ENCODE data around the gene BTBD2. TPM values are rescaled to one million over a fixed set of nuclear protein-coding genes. Genes with fewer than 3 reads are reported as not detected.

Gene BTBD2
- 28.7 TPM for total RNA-seq

DNA sequence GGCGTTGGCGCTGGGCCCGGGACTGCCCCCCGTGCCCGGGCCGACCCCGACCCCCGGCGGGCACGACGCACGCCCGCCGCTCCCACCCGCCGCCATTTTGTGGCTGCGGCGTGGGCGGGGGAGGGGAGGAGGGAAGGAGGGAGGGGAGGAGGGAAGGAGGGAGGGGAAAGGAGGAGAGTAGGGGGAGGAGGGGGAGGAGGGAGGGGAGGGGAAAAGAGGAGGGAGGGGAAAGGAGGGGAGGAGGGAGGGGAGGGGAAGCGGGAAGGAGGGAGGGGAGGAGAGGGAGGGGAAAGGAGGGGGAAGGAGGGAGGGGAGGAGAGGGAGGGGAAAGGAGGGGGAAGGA is at the start of gene BTBD2:
Gene BTBD2, minus strand, starts transcription at position 107 of the 343 bp plus-strand sequence. Its CDS starts 11 bp downstream, at position 96.
- H3K4me1 ChIP-seq (ENCODE audit: control insufficient read depth in 3 of 3, insufficient read depth in 3 of 3, low read length in 3 of 3), result peaks cover 5 to 25% (median 7%) of the 10 kb centered on the region in 3 donors
- peak within 1 kb of the TSS; percentile 73 to 81 (median 75) for H3K4me3 ChIP-seq (ENCODE audit: low read length in 3 of 3)
- H3K9ac ChIP-seq (ENCODE audit: low read depth in 1 of 3, low read length in 3 of 3), result peak within 1 kb of the TSS; percentile 50 to 75 (median 61)
- H3K27me3 ChIP-seq (ENCODE audit: control insufficient read depth in 3 of 3, insufficient read depth in 3 of 3, low read length in 3 of 3), result no peaks in the 10 kb centered on the region
- H3K27ac ChIP-seq (ENCODE audit: low read depth, low read length), result peak within 1 kb of the TSS; percentile 19
- H3K36me3 ChIP-seq (ENCODE audit: control insufficient read depth in 3 of 3, insufficient read depth in 3 of 3, low read length in 3 of 3), result no peaks in the 10 kb centered on the region
- no peaks in the 10 kb centered on the region for H3K9me3 ChIP-seq (ENCODE audit: control insufficient read depth in 3 of 3, low read length in 3 of 3)

GRCh38 chr19:2064788-2065524 is 49.4 kb upstream of the BTBD2 start:
- Histone ChIP-seq H3K9me3 (ENCODE audit: control insufficient read depth in 3 of 3, low read length in 3 of 3) (no peaks in the 10 kb centered on the region), H3K4me3 (ENCODE audit: low read length in 3 of 3) (peak overlapping the region; percentile 14 to 52 (median 35)), H3K9ac (ENCODE audit: low read depth in 1 of 3, low read length in 3 of 3) (peak overlapping the region; percentile 76 to 86 (median 78)), H3K27me3 (ENCODE audit: control insufficient read depth in 3 of 3, insufficient read depth in 3 of 3, low read length in 3 of 3) (no peaks in the 10 kb centered on the region), H3K27ac (ENCODE audit: low read depth, low read length) (peak overlapping the region; percentile 93), H3K36me3 (ENCODE audit: control insufficient read depth in 3 of 3, insufficient read depth in 3 of 3, low read length in 3 of 3) (no peaks in the 10 kb centered on the region), H3K4me1 (ENCODE audit: control insufficient read depth in 3 of 3, insufficient read depth in 3 of 3, low read length in 3 of 3) (peaks cover 40 to 57% (median 43%) of the 10 kb centered on the region in 3 donors)

DNA sequence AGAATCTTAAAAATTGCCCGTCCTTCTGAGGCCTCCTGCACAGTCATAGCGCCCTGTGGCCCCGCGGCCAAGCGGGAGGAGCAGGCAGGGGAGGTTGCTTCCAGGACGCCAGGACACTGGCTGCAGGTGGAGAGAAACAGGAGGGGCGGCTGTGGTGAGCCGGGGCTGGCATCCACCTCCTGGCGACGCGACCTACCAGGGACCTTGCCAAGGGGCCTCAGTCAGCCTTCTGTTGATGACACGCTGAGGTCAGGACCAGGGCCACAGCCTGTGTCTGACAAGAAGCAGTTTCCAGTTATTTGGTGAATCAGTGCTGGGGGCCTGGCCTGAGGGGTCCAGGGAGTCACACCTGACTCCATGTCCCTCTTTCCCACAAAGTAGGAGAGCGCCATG is 48.9 kb upstream of the BTBD2 start:
- Histone ChIP-seq H3K36me3 (ENCODE audit: control insufficient read depth in 3 of 3, insufficient read depth in 3 of 3, low read length in 3 of 3) (no peaks in the 10 kb centered on the region), H3K4me1 (ENCODE audit: control insufficient read depth in 3 of 3, insufficient read depth in 3 of 3, low read length in 3 of 3) (peaks cover 41 to 57% (median 43%) of the 10 kb centered on the region in 3 donors), H3K27ac (ENCODE audit: low read depth, low read length) (peak overlapping the region; percentile 93), H3K27me3 (ENCODE audit: control insufficient read depth in 3 of 3, insufficient read depth in 3 of 3, low read length in 3 of 3) (no peaks in the 10 kb centered on the region), H3K9ac (ENCODE audit: low read depth in 1 of 3, low read length in 3 of 3) (peak overlapping the region; percentile 76 to 86 (median 78)), H3K4me3 (ENCODE audit: low read length in 3 of 3) (peak overlapping the region; percentile 14 to 52 (median 35)), H3K9me3 (ENCODE audit: control insufficient read depth in 3 of 3, low read length in 3 of 3) (no peaks in the 10 kb centered on the region)

- Histone ChIP-seq H3K4me3 (ENCODE audit: low read length in 3 of 3) (no peak overlapping the region), H3K4me1 (ENCODE audit: control insufficient read depth in 3 of 3, insufficient read depth in 3 of 3, low read length in 3 of 3) (peaks cover 45 to 59% (median 49%) of the 10 kb centered on the region in 3 donors), H3K9ac (ENCODE audit: low read depth in 1 of 3, low read length in 3 of 3) (peak overlapping the region in 2 of 3 donors; percentile 50 to 86), H3K27ac (ENCODE audit: low read depth, low read length) (peak overlapping the region; percentile 72), H3K9me3 (ENCODE audit: control insufficient read depth in 3 of 3, low read length in 3 of 3) (no peaks in the 10 kb centered on the region), H3K27me3 (ENCODE audit: control insufficient read depth in 3 of 3, insufficient read depth in 3 of 3, low read length in 3 of 3) (no peaks in the 10 kb centered on the region), H3K36me3 (ENCODE audit: control insufficient read depth in 3 of 3, insufficient read depth in 3 of 3, low read length in 3 of 3) (no peaks in the 10 kb centered on the region)
Observed at GRCh38 chr19:2063824-2064223, 48.3 kb upstream of the BTBD2 start.

- H3K4me3 ChIP-seq (ENCODE audit: low read length in 3 of 3), result no peak overlapping the region
- H3K27ac ChIP-seq (ENCODE audit: low read depth, low read length), result peak overlapping the region; percentile 99
- no peaks in the 10 kb centered on the region for H3K36me3 ChIP-seq (ENCODE audit: control insufficient read depth in 3 of 3, insufficient read depth in 3 of 3, low read length in 3 of 3)
- H3K9me3 ChIP-seq (ENCODE audit: control insufficient read depth in 3 of 3, low read length in 3 of 3), result no peaks in the 10 kb centered on the region
- H3K4me1 ChIP-seq (ENCODE audit: control insufficient read depth in 3 of 3, insufficient read depth in 3 of 3, low read length in 3 of 3), result peaks cover 48 to 69% (median 59%) of the 10 kb centered on the region in 3 donors
- peak overlapping the region in 1 of 3 donors; percentile 98 for H3K9ac ChIP-seq (ENCODE audit: low read depth in 1 of 3, low read length in 3 of 3)
- no peaks in the 10 kb centered on the region for H3K27me3 ChIP-seq (ENCODE audit: control insufficient read depth in 3 of 3, insufficient read depth in 3 of 3, low read length in 3 of 3)
Observed at GRCh38 chr19:2062770-2063169, 47.3 kb upstream of the BTBD2 start.

DNA sequence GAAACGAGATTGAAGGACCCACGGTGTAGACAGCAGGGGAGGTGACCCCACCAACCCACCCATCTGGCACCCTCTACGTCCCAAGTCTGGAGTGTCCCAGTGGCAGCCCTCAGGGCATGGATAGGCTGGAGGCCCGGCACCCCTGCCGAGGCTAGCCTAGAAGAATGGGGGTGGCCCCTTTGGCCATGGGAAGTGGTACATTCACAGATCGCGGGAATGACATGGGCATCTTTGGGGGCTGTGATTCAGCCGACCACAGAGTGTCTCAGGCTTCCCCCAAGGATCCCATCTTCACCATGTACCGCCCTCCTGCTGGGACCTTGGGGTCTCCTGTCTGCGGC is 46.8 kb upstream of the BTBD2 start:
- Histone ChIP-seq H3K4me1 (ENCODE audit: control insufficient read depth in 3 of 3, insufficient read depth in 3 of 3, low read length in 3 of 3) (peaks cover 50 to 73% (median 60%) of the 10 kb centered on the region in 3 donors), H3K27ac (ENCODE audit: low read depth, low read length) (peak overlapping the region; percentile 99), H3K9ac (ENCODE audit: low read depth in 1 of 3, low read length in 3 of 3) (peak overlapping the region; percentile 83 to 98 (median 86))

DNA sequence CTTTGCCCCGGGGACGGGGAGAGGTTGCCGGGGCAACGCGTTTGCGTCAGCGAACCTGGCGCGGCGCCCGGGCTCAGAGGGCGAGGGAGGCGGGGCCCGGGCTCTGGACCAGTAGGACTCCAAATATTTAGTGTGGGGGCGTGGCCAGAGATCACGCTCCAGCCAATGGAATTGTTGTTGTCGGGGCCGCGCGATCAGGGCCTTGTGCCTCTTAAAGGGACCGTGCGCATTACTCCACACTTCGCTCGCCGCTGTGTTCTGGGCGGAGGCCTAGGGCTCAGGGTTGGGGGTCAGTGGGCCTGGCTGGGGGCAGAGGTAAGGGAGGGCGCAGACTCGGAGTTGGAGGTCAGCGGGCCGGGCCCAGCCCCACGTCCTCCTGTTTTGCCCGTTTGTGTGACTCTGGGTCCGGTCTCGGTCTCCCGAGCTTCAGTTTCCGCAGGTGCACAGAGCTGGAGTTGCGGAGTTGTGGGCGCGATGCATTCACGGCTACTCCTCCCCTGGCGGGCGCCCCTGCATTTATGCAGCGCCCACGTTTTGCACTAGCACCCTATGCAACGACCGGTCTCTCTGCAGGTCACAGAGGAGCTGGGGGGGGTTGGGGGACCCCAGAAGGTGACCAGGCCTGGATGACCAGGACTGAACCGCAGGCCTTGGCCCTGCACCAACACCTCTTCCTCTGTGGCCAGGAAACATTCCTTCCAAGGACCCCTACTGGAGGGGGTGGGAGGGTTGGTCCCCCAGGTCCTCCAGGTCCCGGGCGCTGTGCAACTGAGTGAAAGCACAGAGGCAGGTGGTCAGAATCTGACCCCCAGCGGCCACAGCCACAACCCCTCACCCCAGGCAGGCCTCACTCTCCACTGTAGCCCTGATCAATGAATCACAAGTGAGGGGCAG is 46.2 kb upstream of the BTBD2 start:
- H3K36me3 ChIP-seq (ENCODE audit: control insufficient read depth in 3 of 3, insufficient read depth in 3 of 3, low read length in 3 of 3), result no peaks in the 10 kb centered on the region
- H3K4me1 ChIP-seq (ENCODE audit: control insufficient read depth in 3 of 3, insufficient read depth in 3 of 3, low read length in 3 of 3), result peaks cover 52 to 75% (median 62%) of the 10 kb centered on the region in 3 donors
- no peaks in the 10 kb centered on the region for H3K9me3 ChIP-seq (ENCODE audit: control insufficient read depth in 3 of 3, low read length in 3 of 3)
- peak overlapping the region; percentile 93 to 98 (median 93) for H3K9ac ChIP-seq (ENCODE audit: low read depth in 1 of 3, low read length in 3 of 3)
- peak overlapping the region; percentile 69 to 90 (median 85) for H3K4me3 ChIP-seq (ENCODE audit: low read length in 3 of 3)
- peak overlapping the region; percentile 99 for H3K27ac ChIP-seq (ENCODE audit: low read depth, low read length)
- no peaks in the 10 kb centered on the region for H3K27me3 ChIP-seq (ENCODE audit: control insufficient read depth in 3 of 3, insufficient read depth in 3 of 3, low read length in 3 of 3)

More for the DNA sequence above, 46.8 kb upstream of the BTBD2 start:
- Histone ChIP-seq H3K4me3 (ENCODE audit: low read length in 3 of 3) (peak overlapping the region; percentile 69 to 90 (median 85)), H3K9me3 (ENCODE audit: control insufficient read depth in 3 of 3, low read length in 3 of 3) (no peaks in the 10 kb centered on the region), H3K27me3 (ENCODE audit: control insufficient read depth in 3 of 3, insufficient read depth in 3 of 3, low read length in 3 of 3) (no peaks in the 10 kb centered on the region), H3K36me3 (ENCODE audit: control insufficient read depth in 3 of 3, insufficient read depth in 3 of 3, low read length in 3 of 3) (no peaks in the 10 kb centered on the region)

DNA sequence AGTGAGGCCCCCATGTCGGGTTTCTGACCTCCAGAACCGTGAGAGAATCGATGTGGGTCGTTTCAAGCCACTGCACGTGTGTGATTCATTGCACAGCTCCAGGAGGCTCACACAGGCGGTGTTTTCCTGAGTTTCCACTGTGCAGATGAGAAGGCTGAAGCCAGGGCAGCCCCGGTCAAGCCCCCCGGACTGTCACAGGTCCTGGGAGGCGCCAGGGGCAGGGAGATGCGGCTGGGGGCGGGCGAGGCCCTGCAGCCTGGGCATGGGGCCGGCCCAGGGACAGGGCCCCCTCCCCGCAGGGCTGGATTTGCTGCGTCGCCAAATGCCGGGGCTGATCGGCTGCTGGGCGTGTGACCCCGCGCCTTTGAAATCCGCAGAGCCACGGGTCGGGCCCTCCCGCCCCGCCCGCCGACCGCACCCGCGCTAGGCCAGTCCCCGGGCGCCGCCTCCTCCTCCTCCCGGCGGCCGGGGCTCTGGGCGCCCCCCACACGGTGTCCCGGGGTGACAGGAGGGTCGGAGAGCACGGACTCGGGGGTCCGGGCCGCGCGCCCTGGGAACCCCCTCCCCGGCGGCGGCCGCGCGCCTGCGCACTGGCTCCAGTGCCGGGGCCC is 45.5 kb upstream of the BTBD2 start:
- Histone ChIP-seq H3K36me3 (ENCODE audit: control insufficient read depth in 3 of 3, insufficient read depth in 3 of 3, low read length in 3 of 3) (no peaks in the 10 kb centered on the region), H3K9me3 (ENCODE audit: control insufficient read depth in 3 of 3, low read length in 3 of 3) (no peaks in the 10 kb centered on the region), H3K4me3 (ENCODE audit: low read length in 3 of 3) (peak overlapping the region; percentile 71 to 81 (median 79)), H3K27me3 (ENCODE audit: control insufficient read depth in 3 of 3, insufficient read depth in 3 of 3, low read length in 3 of 3) (no peaks in the 10 kb centered on the region), H3K27ac (ENCODE audit: low read depth, low read length) (peak overlapping the region; percentile 99), H3K9ac (ENCODE audit: low read depth in 1 of 3, low read length in 3 of 3) (peak overlapping the region; percentile 93 to 98 (median 93)), H3K4me1 (ENCODE audit: control insufficient read depth in 3 of 3, insufficient read depth in 3 of 3, low read length in 3 of 3) (peaks cover 56 to 80% (median 67%) of the 10 kb centered on the region in 3 donors)

- Histone ChIP-seq H3K4me3 (ENCODE audit: low read length in 3 of 3) (peak overlapping the region; percentile 60 to 79 (median 71)), H3K27me3 (ENCODE audit: control insufficient read depth in 3 of 3, insufficient read depth in 3 of 3, low read length in 3 of 3) (no peaks in the 10 kb centered on the region), H3K27ac (ENCODE audit: low read depth, low read length) (peak overlapping the region; percentile 99), H3K9ac (ENCODE audit: low read depth in 1 of 3, low read length in 3 of 3) (peak overlapping the region; percentile 71 to 98 (median 93)), H3K36me3 (ENCODE audit: control insufficient read depth in 3 of 3, insufficient read depth in 3 of 3, low read length in 3 of 3) (no peaks in the 10 kb centered on the region), H3K4me1 (ENCODE audit: control insufficient read depth in 3 of 3, insufficient read depth in 3 of 3, low read length in 3 of 3) (peaks cover 56 to 81% (median 69%) of the 10 kb centered on the region in 3 donors), H3K9me3 (ENCODE audit: control insufficient read depth in 3 of 3, low read length in 3 of 3) (no peaks in the 10 kb centered on the region)
Observed at GRCh38 chr19:2059422-2060201, 44.1 kb upstream of the BTBD2 start.
